Spleen (tissue), 11 donors: ENCODE results near the gene PCCA. TPM values are rescaled to one million over a fixed set of nuclear protein-coding genes. Genes with fewer than 3 reads are reported as not detected.

ENCODE experiments used
- DNase-seq: peaks from one replicate; pipeline ENCODE4 v3.0.0-alpha.2; 2020
- H3K27ac ChIP-seq, 8 donors: fragments of 200-600 bp; sonication (generic) in 7 of 8; 1 replicate in 4 of 8; 2 replicates in 4 of 8; pipeline versions ENCODE4 v1.5.0 to v1.8.0; 2016 to 2021; ENCODE audit warnings: inconsistent platforms in 4 of 8, mild to moderate bottlenecking in 4 of 8, moderate library complexity in 1 of 8
- H3K27me3 ChIP-seq, 7 donors: fragments of 200-600 bp; sonication (generic) in 6 of 7; replicated peaks in 1 of 7; 1 replicate in 4 of 7; 2 replicates in 3 of 7; pipeline versions ENCODE4 v1.5.0 to v1.8.0; 2016 to 2021; ENCODE audit warnings: inconsistent platforms in 3 of 7, mild to moderate bottlenecking in 1 of 7
- H3K36me3 ChIP-seq, 6 donors: fragments of 200-600 bp; sonication (generic) in 5 of 6; 1 replicate in 4 of 6; 2 replicates in 2 of 6; pipeline versions ENCODE4 v1.5.0 to v1.8.0; 2016 to 2021; ENCODE audit warnings: inconsistent platforms in 2 of 6
- H3K4me1 ChIP-seq, 6 donors: fragments of 200-600 bp; sonication (generic) in 5 of 6; 1 replicate in 3 of 6; 2 replicates in 3 of 6; pipeline versions ENCODE4 v1.5.0 to v1.8.0; 2016 to 2021; ENCODE audit warnings: inconsistent platforms in 3 of 6
- H3K4me3 ChIP-seq, 8 donors: fragments of 200-600 bp; sonication (generic) in 7 of 8; 1 replicate in 4 of 8; 2 replicates in 4 of 8; pipeline versions ENCODE4 v1.5.0 to v1.8.0; 2016 to 2021; ENCODE audit warnings: inconsistent platforms in 4 of 8, mild to moderate bottlenecking in 4 of 8, moderate library complexity in 2 of 8
- H3K9me3 ChIP-seq, 8 donors: fragments of 200-600 bp; sonication (generic) in 7 of 8; 1 replicate in 4 of 8; 2 replicates in 4 of 8; pipeline versions ENCODE4 v1.5.0 to v1.8.0; 2016 to 2021; ENCODE audit warnings: inconsistent platforms in 4 of 8
- POLR2A ChIP-seq, 3 donors: fragments of 450-650 bp; IDR thresholded peaks; one replicate each; pipeline ENCODE4 v1.5.1; 2017; ENCODE audit warnings: antibody characterized with exemption in 3 of 3, mild to moderate bottlenecking in 1 of 3
- POLR2AphosphoS5 ChIP-seq, 3 donors: sonication (generic); formaldehyde crosslinking; IDR thresholded peaks; one replicate each; pipeline ENCODE4 v1.5.1; 2017; ENCODE audit warnings: antibody characterized with exemption in 3 of 3
- WGBS, 5 donors: extraction: QIAGEN DNeasy Blood & Tissue Kit in 3 of 5; methylation state at CpG; one replicate each; pipeline versions ENCODE4 v1.1.5 to v1.1.7; 2013 to 2018; 5-methylcytosine and 5-hydroxymethylcytosine counted together
- intact Hi-C: fragments of 100-400 bp; cut with DNase I; formaldehyde crosslinking; loops from one replicate; pipeline ENCODE4 v1.15.0; 2023; ENCODE audit warnings: low total_unique reads
- polyA plus RNA-seq, 3 donors: library from polyadenylated mRNA; stranded (reverse); fragments of 200-250 nt; gene quantifications; one replicate each; pipeline ENCODE4 v1.2.1, GENCODE V29; 2013
- total RNA-seq, 7 donors: library from RNA; depleted of rRNA in 3 of 7; stranded (reverse); fragments of >200 nt in 3 of 7; fragmentation: NEBNext Ultra II Directional in 4 of 7; extraction: Animal tissue kit (Norgen Biotek cat#: 25700) in 4 of 7; gene quantifications; one replicate each; pipeline versions ENCODE4 v1.1.0 to v1.2.1, GENCODE V29; 2016 to 2021
- TF ChIP-seq, protein P1 (sequence below), 11 experiments: fragments of 200-600 bp in 7 of 11; fragments of 450-650 bp in 4 of 11; sonication (generic) in 4 of 11; IDR thresholded peaks in 8 of 11; conservative IDR thresholded peaks in 3 of 11; 1 replicate in 7 of 11; 2 replicates in 4 of 11; pipeline versions ENCODE4 v1.4.0 to v1.8.0; 2016 to 2021; ENCODE audit warnings: antibody characterized with exemption in 11 of 11, inconsistent platforms in 4 of 11, mild to moderate bottlenecking in 1 of 11
- donor health status: healthy with polysubstance abuse.
- donor health status: DM: no; HTN: no; CAD: no; lungs with moderate emphysema.
- donor health status: DM: no; HTN: no; CAD: no.
- donor health status: Bipolar disorder and iron deficiency.
- donor health status: healthy.
- donor health status: DM: no; HTN: no; CAD: no.
- donor health status: DM: yes; HTN: yes; CAD: no.

The PCCA gene
- total and polyA plus RNA-seq, 10 donors, result 9.3 to 54.9 (median 43.9) TPM

DNA sequence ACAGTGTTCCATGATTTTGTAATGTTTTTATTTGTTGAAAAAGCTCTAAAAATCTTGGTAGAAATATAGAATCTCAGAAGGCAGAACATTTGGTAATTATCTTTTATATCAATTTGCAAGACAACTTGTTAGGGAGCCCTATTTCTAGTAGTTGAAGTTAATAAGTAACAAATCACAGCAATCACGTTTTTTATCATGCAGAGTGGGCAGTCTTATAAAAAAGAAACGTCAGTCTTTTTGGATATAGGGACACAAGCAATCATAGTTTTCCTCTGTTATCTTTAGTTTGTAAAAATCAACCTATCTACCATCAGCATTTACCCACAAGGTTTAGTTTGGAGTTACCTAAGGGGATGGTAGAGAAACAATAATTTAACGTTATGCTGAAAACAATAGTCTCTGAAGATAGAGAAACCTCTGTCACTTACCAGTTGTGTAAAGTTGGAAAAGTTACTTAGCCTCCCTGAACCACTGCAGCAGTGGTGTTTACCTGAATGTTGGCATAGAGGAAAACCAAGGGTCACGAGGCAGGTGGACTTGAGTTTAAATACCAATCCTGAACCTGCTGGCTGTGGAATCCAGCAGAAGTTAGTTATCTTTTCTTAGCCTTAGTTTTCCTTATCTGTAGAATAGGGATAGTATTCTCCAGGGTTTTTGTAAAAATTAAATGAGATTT, 306.9 kb downstream of the PCCA start:
- DNase-seq, result no peak
- 91 to 96% (median 96%) methylated on average over 4 of the region's 4 CpGs for WGBS, 5 donors
- no peaks in the 10 kb centered on the region for H3K36me3 ChIP-seq
- peaks cover 0 to 9% (median 0%) of the 10 kb centered on the region in 8 donors for H3K9me3 ChIP-seq
- H3K27ac ChIP-seq, result no peak overlapping the region
- intact Hi-C loops, result no loop called here
- no peak overlapping the region for H3K4me3 ChIP-seq
- no peaks in the 10 kb centered on the region for H3K27me3 ChIP-seq
- H3K4me1 ChIP-seq, result peaks cover 0 to 12% (median 5%) of the 10 kb centered on the region in 6 donors
- TF ChIP-seq POLR2A (IDR thresholded peaks at IDR 0.05), result no peak
- TF ChIP-seq POLR2AphosphoS5 (IDR thresholded peaks at IDR 0.05), result no peak
- TF ChIP-seq, protein P1, sequence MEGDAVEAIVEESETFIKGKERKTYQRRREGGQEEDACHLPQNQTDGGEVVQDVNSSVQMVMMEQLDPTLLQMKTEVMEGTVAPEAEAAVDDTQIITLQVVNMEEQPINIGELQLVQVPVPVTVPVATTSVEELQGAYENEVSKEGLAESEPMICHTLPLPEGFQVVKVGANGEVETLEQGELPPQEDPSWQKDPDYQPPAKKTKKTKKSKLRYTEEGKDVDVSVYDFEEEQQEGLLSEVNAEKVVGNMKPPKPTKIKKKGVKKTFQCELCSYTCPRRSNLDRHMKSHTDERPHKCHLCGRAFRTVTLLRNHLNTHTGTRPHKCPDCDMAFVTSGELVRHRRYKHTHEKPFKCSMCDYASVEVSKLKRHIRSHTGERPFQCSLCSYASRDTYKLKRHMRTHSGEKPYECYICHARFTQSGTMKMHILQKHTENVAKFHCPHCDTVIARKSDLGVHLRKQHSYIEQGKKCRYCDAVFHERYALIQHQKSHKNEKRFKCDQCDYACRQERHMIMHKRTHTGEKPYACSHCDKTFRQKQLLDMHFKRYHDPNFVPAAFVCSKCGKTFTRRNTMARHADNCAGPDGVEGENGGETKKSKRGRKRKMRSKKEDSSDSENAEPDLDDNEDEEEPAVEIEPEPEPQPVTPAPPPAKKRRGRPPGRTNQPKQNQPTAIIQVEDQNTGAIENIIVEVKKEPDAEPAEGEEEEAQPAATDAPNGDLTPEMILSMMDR (IDR thresholded peaks at IDR 0.05 in 8 of 11, conservative IDR thresholded peaks at IDR 0.05 in 3 of 11), result no peak

DNA sequence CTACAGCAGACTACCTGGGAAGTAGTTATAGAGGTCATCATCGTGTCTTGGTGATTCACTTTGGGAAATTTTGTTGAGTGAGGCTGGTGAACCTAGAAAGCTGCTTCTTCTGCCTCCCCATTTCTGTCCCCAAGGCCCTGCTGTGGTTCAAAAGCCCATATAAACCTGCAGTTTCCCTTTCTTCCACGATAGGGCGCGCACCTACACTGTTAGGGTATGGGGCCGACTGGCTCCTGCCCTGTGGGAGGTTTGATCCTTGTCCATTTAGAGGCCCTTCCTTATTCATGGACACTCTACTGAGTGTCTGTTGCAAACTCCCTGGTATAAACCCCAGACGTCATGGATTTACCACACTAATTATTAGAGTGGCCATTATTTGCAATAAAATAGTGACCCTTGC, 307.9 kb downstream of the PCCA start:
- 88 to 95% (median 90%) methylated on average over 6 of the region's 6 CpGs for WGBS, 5 donors
- no peak for DNase-seq
- Histone ChIP-seq H3K4me1 (peaks cover 0 to 12% (median 5%) of the 10 kb centered on the region in 6 donors), H3K36me3 (no peaks in the 10 kb centered on the region), H3K27me3 (no peaks in the 10 kb centered on the region), H3K9me3 (peaks cover 0 to 18% (median 0%) of the 10 kb centered on the region in 8 donors), H3K27ac (no peak overlapping the region), H3K4me3 (no peak overlapping the region)
- intact Hi-C loops, result no loop called here
- TF ChIP-seq POLR2A (IDR thresholded peaks at IDR 0.05) (no peak), POLR2AphosphoS5 (IDR thresholded peaks at IDR 0.05) (no peak)
- TF ChIP-seq, protein P1 (IDR thresholded peaks at IDR 0.05 in 8 of 11, conservative IDR thresholded peaks at IDR 0.05 in 3 of 11), result no peak

DNA sequence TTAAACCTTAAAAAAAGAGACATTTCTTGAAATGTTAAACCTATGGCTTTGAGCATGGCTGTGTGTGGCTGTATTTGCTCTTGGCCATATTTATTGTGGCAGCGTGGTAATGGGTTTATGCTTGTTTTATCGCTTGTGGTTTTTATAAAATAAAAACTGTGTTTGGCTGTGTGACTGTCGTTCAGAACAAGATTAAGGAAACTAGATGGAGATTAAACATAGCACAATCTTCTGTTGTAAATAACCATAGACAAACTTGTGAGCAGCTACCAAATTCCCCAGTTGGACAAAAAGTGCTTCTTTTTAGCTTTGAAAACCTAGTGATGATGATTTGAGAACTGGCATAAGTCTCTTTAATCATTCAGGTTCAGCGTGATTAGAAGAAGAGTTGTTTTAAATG, 308.7 kb downstream of the PCCA start:
- Histone ChIP-seq H3K36me3 (peaks cover 0 to 1% (median 0%) of the 10 kb centered on the region in 6 donors), H3K4me1 (peaks cover 0 to 9% (median 2%) of the 10 kb centered on the region in 6 donors), H3K4me3 (no peak overlapping the region), H3K9me3 (peaks cover 0 to 20% (median 2%) of the 10 kb centered on the region in 8 donors), H3K27ac (no peak overlapping the region), H3K27me3 (no peaks in the 10 kb centered on the region)
- intact Hi-C loops, result no loop called here
- TF ChIP-seq POLR2AphosphoS5 (IDR thresholded peaks at IDR 0.05), result no peak
- TF ChIP-seq POLR2A (IDR thresholded peaks at IDR 0.05), result no peak
- TF ChIP-seq, protein P1 (IDR thresholded peaks at IDR 0.05 in 8 of 11, conservative IDR thresholded peaks at IDR 0.05 in 3 of 11), result no peak
- DNase-seq, result no peak
- 89 to 92% (median 91%) methylated on average over 4 of the region's 4 CpGs for WGBS, 5 donors

DNA sequence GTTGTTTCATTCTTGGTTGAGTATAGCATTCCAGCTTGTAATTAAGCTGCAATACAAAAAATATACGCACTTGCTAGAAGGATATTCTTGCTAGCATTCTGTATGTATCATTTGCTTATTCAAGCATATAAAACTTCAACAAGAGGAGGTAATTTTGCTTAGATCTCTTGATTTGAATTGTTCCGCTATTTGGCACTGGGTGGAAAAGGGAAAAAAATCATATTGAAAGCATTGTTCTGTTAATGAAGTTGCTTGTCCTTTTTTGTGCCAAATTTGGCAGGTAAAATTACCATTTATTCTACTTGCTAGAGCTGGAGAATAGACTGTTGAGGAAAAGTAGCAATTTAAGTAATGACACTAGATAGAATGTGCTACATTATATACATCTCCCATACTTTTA, 309.5 kb downstream of the PCCA start:
- TF ChIP-seq POLR2A (IDR thresholded peaks at IDR 0.05) (no peak), POLR2AphosphoS5 (IDR thresholded peaks at IDR 0.05) (no peak)
- TF ChIP-seq, protein P1 (IDR thresholded peaks at IDR 0.05 in 8 of 11, conservative IDR thresholded peaks at IDR 0.05 in 3 of 11), result no peak
- intact Hi-C loops, result no loop called here
- no peaks in the 10 kb centered on the region for H3K27me3 ChIP-seq
- no peak for DNase-seq
- H3K36me3 ChIP-seq, result peaks cover 0 to 9% (median 1%) of the 10 kb centered on the region in 6 donors
- WGBS, 5 donors, result 72 to 98% (median 97%) methylated on average over 2 of the region's 2 CpGs
- H3K4me1 ChIP-seq, result peaks cover 0 to 1% (median 0%) of the 10 kb centered on the region in 6 donors
- H3K9me3 ChIP-seq, result peaks cover 0 to 28% (median 8%) of the 10 kb centered on the region in 8 donors
- H3K4me3 ChIP-seq, result no peak overlapping the region
- no peak overlapping the region for H3K27ac ChIP-seq
